Neural cell (in vitro differentiated cells): ENCODE measurements around the gene LONRF2. TPM values are rescaled to one million over a fixed set of nuclear protein-coding genes. Genes with fewer than 3 reads are reported as not detected.

Experiments
- H2AFZ ChIP-seq: fragments of 200-600, 300-800 bp; sonication (generic), shearing (Covaris generic); 2 replicates; pipeline ENCODE4 v1.6.0; 2014; ENCODE audit warnings: low read depth, mild to moderate bottlenecking, antibody characterized with exemption, low read length, moderate library complexity
- H3F3A ChIP-seq: fragments of 200-600 bp; shearing (Covaris generic); 2 replicates; pipeline ENCODE4 v1.6.1; 2016; ENCODE audit warnings: mild to moderate bottlenecking, moderate library complexity, mixed read lengths, antibody characterized with exemption, low read length; ENCODE audit not compliant: insufficient read depth, poor library complexity, severe bottlenecking
- H3K27ac ChIP-seq: fragments of 200-600, 300-800 bp; sonication (generic), shearing (Covaris generic); 2 replicates; pipeline ENCODE4 v1.5.1; 2014; ENCODE audit warnings: mild to moderate bottlenecking, low read length, moderate library complexity
- H3K27me3 ChIP-seq: fragments of 300-800, 200-600 bp; sonication (generic), shearing (Covaris generic); 2 replicates; pipeline ENCODE4 v1.6.0; 2014; ENCODE audit warnings: mild to moderate bottlenecking, low read depth, low read length, moderate library complexity; ENCODE audit not compliant: insufficient read depth
- H3K36me3 ChIP-seq: fragments of 300-800, 200-600 bp; sonication (generic), shearing (Covaris generic); 2 replicates; pipeline ENCODE4 v1.5.1; 2014; ENCODE audit warnings: mild to moderate bottlenecking, antibody characterized with exemption, low read length, moderate library complexity; ENCODE audit not compliant: insufficient read depth
- H3K4me2 ChIP-seq: fragments of 300-800, 200-600 bp; sonication (generic), shearing (Covaris generic); 2 replicates; pipeline ENCODE4 v1.6.0; 2014; ENCODE audit warnings: mild to moderate bottlenecking, low read length
- H3K4me3 ChIP-seq: fragments of 300-800, 200-600 bp; sonication (generic), shearing (Covaris generic); 2 replicates; pipeline ENCODE4 v1.5.1; 2014; ENCODE audit warnings: mild to moderate bottlenecking, low read length, moderate library complexity
- H3K79me2 ChIP-seq: fragments of 200-600 bp; shearing (Covaris generic); replicated peaks from 2 replicates; pipeline ENCODE4 v1.6.0; 2014; ENCODE audit warnings: mild to moderate bottlenecking, low read length, moderate library complexity; ENCODE audit not compliant: insufficient read depth
- H3K9ac ChIP-seq: fragments of 300-800, 200-600 bp; sonication (generic), shearing (Covaris generic); 2 replicates; pipeline ENCODE4 v1.6.1; 2016; ENCODE audit warnings: mild to moderate bottlenecking, low read length, mixed read lengths
- H3K9me2 ChIP-seq: fragments of 200-600 bp; shearing (Covaris generic); 2 replicates; pipeline ENCODE4 v1.6.1; 2016; ENCODE audit warnings: mild to moderate bottlenecking, low read length, mixed read lengths; ENCODE audit not compliant: insufficient read depth
- H3K9me3 ChIP-seq: fragments of 200-600, 300-800 bp; sonication (generic), shearing (Covaris generic); 2 replicates; pipeline ENCODE4 v1.6.1; 2016; ENCODE audit warnings: mild to moderate bottlenecking, mixed run types, low read length, moderate library complexity, mixed read lengths
- H4K20me1 ChIP-seq: fragments of 200-600 bp; shearing (Covaris generic); 2 replicates; pipeline ENCODE4 v1.6.1; 2016; ENCODE audit warnings: mild to moderate bottlenecking, mixed run types; ENCODE audit not compliant: insufficient read depth
- CTCF ChIP-seq: fragments of 450-650 bp; IDR thresholded peaks from 2 replicates; pipeline ENCODE4 v1.5.1; 2014; ENCODE audit warnings: antibody characterized with exemption, mild to moderate bottlenecking, moderate library complexity; ENCODE audit not compliant: poor library complexity, severe bottlenecking
- EP300 ChIP-seq: fragments of 450-650 bp; conservative IDR thresholded peaks from 2 replicates; pipeline ENCODE4 v1.6.1; 2014; ENCODE audit warnings: antibody characterized with exemption, mild to moderate bottlenecking, moderate library complexity; ENCODE audit not compliant: poor library complexity, severe bottlenecking
- EZH2 ChIP-seq: fragments of 200-600, 300-800 bp; shearing (Covaris generic), sonication (generic); IDR thresholded peaks from 2 replicates; pipeline ENCODE4 v1.6.1; 2014; ENCODE audit warnings: antibody characterized with exemption, low read length, borderline replicate concordance, mild to moderate bottlenecking; ENCODE audit not compliant: insufficient read depth, poor library complexity, severe bottlenecking
- MXI1 ChIP-seq: fragments of 450-650 bp; conservative IDR thresholded peaks from 2 replicates; pipeline ENCODE4 v1.6.1; 2014; ENCODE audit warnings: antibody characterized with exemption, mild to moderate bottlenecking; ENCODE audit not compliant: poor library complexity, severe bottlenecking
- POLR2AphosphoS5 ChIP-seq: IDR thresholded peaks from 2 replicates; pipeline ENCODE4 v1.6.1; 2012
- RAD21 ChIP-seq: fragments of 450-650 bp; conservative IDR thresholded peaks from 2 replicates; pipeline ENCODE4 v1.6.1; 2014; ENCODE audit warnings: antibody characterized with exemption, mild to moderate bottlenecking, moderate library complexity
- REST ChIP-seq: IDR thresholded peaks from 2 replicates; pipeline ENCODE4 v1.6.1; 2012; ENCODE audit warnings: borderline replicate concordance
- SMC3 ChIP-seq: fragments of 450-650 bp; conservative IDR thresholded peaks from 2 replicates; pipeline ENCODE4 v1.6.1; 2014; ENCODE audit warnings: antibody characterized with exemption, mild to moderate bottlenecking, moderate library complexity; ENCODE audit not compliant: poor library complexity
- TAF1 ChIP-seq: IDR thresholded peaks from 2 replicates; pipeline ENCODE4 v1.6.1; 2012; ENCODE audit warnings: low read depth
- polyA plus RNA-seq: library from polyadenylated mRNA; depleted of rRNA; stranded (reverse); fragments of >200 nt; gene quantifications from 2 replicates; pipeline ENCODE4 v1.2.3, GENCODE V29; 2014

LONRF2 gene
- polyA plus RNA-seq, 1 donor from 2014 or later = 20.7 TPM

GRCh38 chr2:100234141-100234540, 88.2 kb downstream of the LONRF2 start (continued):
- no peak for TF ChIP-seq EZH2
- no peak for TF ChIP-seq POLR2AphosphoS5

GRCh38 chr2:100233061-100233460, 89.2 kb downstream of the LONRF2 start:
- TF ChIP-seq EZH2 (no peak), RAD21 (no peak), EP300 (no peak), MXI1 (no peak), POLR2AphosphoS5 (no peak), REST (no peak), SMC3 (no peak), CTCF (no peak), TAF1 (no peak)
- Histone ChIP-seq H3F3A (no peaks in the 10 kb centered on the region), H3K36me3 (no peaks in the 10 kb centered on the region), H3K9me2 (no peaks in the 10 kb centered on the region), H4K20me1 (no peaks in the 10 kb centered on the region), H3K27ac (no peak overlapping the region), H3K27me3 (no peaks in the 10 kb centered on the region), H3K79me2 (no peaks in the 10 kb centered on the region), H2AFZ (no peak overlapping the region), H3K4me2 (no peak overlapping the region), H3K9ac (no peak overlapping the region), H3K4me3 (no peak overlapping the region), H3K9me3 (no peaks in the 10 kb centered on the region)

GRCh38 chr2:100230754-100231153, 91.5 kb downstream of the LONRF2 start:
- no peaks in the 10 kb centered on the region for H3K36me3 ChIP-seq
- no peaks in the 10 kb centered on the region for H3F3A ChIP-seq
- no peaks in the 10 kb centered on the region for H3K79me2 ChIP-seq
- no peaks in the 10 kb centered on the region for H3K9me2 ChIP-seq
- no peak for TF ChIP-seq CTCF
- TF ChIP-seq RAD21 = no peak
- TF ChIP-seq POLR2AphosphoS5 = no peak
- TF ChIP-seq EP300 = no peak
- no peak for TF ChIP-seq EZH2
- no peak for TF ChIP-seq REST
- TF ChIP-seq MXI1 = no peak
- no peak for TF ChIP-seq SMC3
- TF ChIP-seq TAF1 = no peak
- no peak overlapping the region for H3K27ac ChIP-seq
- H3K27me3 ChIP-seq = no peaks in the 10 kb centered on the region
- H2AFZ ChIP-seq = no peak overlapping the region
- H3K4me3 ChIP-seq = no peak overlapping the region
- no peak overlapping the region for H3K4me2 ChIP-seq
- H3K9me3 ChIP-seq = no peaks in the 10 kb centered on the region
- no peak overlapping the region for H3K9ac ChIP-seq
- H4K20me1 ChIP-seq = no peaks in the 10 kb centered on the region
